T47D (cell line): ENCODE data around the gene NPEPL1.

Experiments used
- DNase-seq, 2 experiments: peaks; one replicate each; pipeline versions ENCODE4 v3.0.0 to v3.0.0-alpha.2; 2011 to 2012; ENCODE audit warnings: low read depth in 1 of 2, low spot score in 1 of 2
- JUND ChIP-seq: IDR thresholded peaks from 2 replicates; pipeline ENCODE4 v1.6.1; 2012; ENCODE audit warnings: low read depth
- in situ Hi-C: cut with HindIII; loops from 2 replicates; pipeline ENCODE4 v1.10.0; 2016; ENCODE audit warnings: low sequenced_read_pairs, low pct_unique_long_range_greater_than_20kb

The NPEPL1 gene

GRCh38 chr20:58695895-58696375, 3.3 kb downstream of the NPEPL1 start:
- in situ Hi-C loops = no loop called here
- no peak for DNase-seq
- no peak for TF ChIP-seq JUND

DNA sequence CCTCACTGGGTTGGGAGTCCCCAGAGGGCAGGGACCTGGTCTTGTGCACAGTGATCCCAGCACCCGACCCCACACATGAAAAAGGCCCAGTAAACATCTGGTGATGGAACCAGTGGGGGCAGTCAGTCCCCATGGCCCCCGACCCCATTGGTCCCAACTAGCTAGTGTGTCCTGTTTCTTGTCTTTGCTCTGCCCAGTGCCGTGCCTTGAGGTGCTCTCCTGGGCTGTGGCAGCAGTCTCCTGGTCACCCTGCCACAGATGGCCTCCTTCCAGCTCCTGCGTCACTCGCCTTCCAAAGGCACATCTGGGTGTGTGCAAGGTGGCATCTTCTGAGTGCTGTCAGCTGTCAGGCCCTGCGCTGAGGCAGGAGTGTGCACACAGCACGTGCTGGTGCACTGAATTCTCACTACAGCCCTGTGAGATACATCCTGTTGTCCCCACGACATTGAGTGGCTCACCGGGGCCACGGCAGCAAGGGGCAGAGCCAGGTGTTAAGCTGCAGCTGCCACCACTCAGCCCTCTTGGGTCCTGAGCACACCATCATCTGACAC, 3.9 kb downstream of the NPEPL1 start:
- in situ Hi-C loops = no loop called here
- no peak for DNase-seq
- no peak for TF ChIP-seq JUND

GRCh38 chr20:58697201-58697866, 4.7 kb downstream of the NPEPL1 start:
- in situ Hi-C loops = no loop called here
- no peak for DNase-seq

GRCh38 chr20:58697867-58698703, 5.5 kb downstream of the NPEPL1 start:
- in situ Hi-C loops = no loop called here
- no peak for TF ChIP-seq JUND
- DNase-seq = no peak

More at GRCh38 chr20:58697201-58697866, 4.7 kb downstream of the NPEPL1 start:
- TF ChIP-seq JUND = no peak

DNA sequence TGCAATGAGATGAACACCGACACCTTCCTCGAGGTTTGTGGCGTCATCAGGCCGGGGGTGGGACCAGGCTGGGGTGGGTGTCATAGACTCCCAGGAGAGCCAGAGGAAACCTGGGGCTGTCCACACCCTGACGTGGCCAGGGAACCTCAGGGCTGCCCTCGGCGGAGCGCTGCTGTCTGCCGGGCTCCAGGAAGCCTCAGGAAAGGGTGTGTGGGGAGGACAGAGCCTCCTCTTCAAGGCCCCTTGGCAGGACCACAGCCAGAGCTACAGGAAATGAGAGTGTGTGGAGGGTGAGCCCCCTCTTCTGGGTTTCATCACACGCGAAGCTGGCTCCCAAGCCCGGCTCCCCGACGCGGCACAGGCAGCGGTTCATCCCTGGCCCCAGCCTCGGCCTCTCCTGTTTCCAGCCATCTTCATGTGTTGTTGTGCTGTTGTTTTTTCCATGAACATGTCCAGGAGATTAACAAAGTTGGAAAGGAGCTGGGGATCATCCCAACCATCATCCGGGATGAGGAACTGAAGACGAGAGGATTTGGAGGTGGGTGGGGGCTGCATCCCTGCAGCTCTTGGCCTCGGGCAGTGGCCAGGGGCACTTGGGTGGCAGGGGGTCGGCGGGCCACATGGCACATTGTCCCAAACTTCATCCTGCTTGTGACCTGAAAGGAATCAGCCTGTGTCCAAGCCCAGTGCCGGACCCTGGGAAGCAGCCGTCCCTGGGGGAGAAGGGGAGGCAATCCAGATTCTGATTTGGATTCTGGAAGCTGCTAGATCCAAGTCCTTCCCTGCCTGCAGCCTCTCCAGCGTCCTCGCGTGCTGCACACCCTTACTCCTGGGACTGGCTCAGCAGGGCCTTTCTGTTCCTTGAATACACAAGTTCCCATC, 6.4 kb downstream of the NPEPL1 start:
- TF ChIP-seq JUND = no peak
- in situ Hi-C loops = no loop called here
- no peak for DNase-seq

- no peak for DNase-seq
- TF ChIP-seq JUND = no peak
- in situ Hi-C loops = no loop called here
These were observed 7.1 kb downstream of the NPEPL1 start for GRCh38 chr20:58699623-58700107.

GRCh38 chr20:58700121-58700821, 7.7 kb downstream of the NPEPL1 start:
- no peak for DNase-seq
- no peak for TF ChIP-seq JUND
- in situ Hi-C loops = no loop called here

- no peak for DNase-seq
- in situ Hi-C loops = no loop called here
- no peak for TF ChIP-seq JUND
These were observed 8.2 kb downstream of the NPEPL1 start for GRCh38 chr20:58700823-58701222.

DNA sequence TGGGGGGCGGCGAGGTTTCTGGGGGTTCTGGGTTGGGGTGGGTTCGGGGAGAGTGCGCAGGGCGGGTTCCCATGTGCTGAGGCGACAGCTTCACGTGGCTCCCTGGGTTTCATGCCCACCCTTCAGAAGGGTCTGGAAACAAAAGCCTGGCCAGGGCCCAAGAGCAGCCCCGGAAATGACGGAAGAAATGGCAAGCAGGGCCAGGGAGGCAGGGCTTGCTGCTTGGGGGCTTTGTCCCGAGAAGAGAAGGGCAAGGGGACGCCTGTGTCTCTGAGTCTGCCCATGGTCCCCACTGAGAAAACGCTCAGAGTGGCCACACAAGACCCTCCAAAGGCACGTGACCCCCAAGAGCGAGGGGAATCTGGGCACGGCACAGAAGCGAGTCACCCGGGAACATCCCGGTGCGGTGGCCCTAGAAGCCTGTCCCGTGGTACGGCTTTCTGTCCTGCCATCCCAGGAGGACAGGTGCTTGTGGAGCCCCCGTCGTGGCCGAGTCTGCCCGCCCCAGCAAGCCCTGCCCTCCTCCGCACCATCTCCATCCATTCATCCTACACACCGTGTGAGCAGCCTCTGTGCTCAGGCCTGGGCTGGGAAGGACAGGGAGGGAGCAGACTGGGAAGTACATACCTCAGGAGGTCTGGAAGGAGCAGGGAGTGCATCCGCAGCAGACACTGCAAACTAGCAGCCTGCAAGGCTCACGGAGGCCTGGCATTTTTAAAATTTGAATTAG, 9.0 kb downstream of the NPEPL1 start:
- no peak for DNase-seq
- no peak for TF ChIP-seq JUND
- in situ Hi-C loops = no loop called here

DNA sequence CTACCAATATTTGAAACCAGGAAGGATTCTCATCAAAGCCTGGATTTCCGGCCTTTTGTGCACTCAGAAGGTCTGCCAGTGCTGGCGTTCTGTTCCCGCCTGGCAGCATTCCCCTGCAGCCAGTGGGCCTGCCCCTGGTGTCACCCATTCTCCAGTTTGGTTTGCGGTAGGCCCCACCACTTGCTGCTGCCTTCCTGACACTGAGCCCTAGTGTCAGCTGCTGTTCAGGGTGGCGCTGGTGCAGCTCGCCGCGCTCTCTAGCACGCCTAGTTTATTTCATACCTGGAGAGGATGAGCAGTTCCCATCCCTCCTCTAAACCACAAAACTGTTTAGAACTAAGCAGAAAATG, 9.5 kb downstream of the NPEPL1 start:
- in situ Hi-C loops = no loop called here
- no peak for TF ChIP-seq JUND
- no peak for DNase-seq

DNA sequence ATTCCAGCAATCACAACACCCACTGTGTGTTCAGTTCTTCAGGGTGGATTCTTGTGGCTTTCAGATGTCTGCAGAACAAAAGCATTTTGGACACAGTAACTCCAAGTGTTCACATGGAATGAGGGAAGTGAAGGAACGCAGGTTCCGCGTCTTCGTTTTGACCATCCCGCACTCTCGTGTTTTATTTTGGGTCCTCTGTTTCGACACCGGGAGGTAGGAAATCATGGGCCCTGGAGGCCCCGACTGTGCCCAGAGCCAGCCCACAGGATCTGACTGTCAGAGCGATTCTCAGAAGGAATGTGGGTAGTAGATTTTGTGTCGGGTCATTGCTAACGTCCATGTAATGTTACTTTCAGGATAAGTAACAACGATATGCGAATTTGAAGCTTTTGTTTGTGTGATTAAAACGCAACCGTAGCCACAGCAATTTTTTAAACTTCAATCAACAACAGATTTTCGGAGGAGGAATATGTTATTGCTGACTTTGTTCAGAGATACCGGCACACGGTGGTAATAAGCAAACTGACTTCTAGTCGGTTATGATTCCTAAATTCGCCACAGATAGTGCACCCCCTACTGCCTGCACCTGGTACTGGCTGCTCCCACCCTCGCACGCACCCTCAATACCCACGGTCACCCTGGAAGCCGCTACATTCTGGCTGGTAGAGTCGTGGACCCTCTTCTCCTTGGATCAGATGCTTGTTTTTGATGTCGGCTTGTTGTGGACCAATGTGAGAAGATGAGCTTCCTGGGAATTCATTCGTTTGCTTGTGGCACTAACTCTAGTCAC, 10.5 kb downstream of the NPEPL1 start:
- no peak for TF ChIP-seq JUND
- no peak for DNase-seq
- in situ Hi-C loops = no loop called here
